HepG2 (cell line): ENCODE data around the gene CSF3R. TPM values are rescaled to one million over a fixed set of nuclear protein-coding genes. Genes with fewer than 3 reads are reported as not detected.
A peak's percentile ranks its signal among the peaks of the same experiment; 100 is the strongest.

ENCODE experiments used
- E2F5 ChIP-seq: sonication (generic); formaldehyde crosslinking; conservative IDR thresholded peaks from 2 replicates; pipeline ENCODE4 v1.4.0; 2020; ENCODE audit warnings: missing genetic modification reagents
- MTA3 ChIP-seq: sonication (generic); formaldehyde crosslinking; IDR thresholded peaks from 2 replicates; pipeline ENCODE4 v1.4.0; 2020; ENCODE audit warnings: missing genetic modification reagents
- NCOR1 ChIP-seq: fragments of 200-600 bp; sonication (generic); IDR thresholded peaks from 2 replicates; pipeline ENCODE4 v1.7.0; 2017; ENCODE audit warnings: antibody characterized with exemption, low read length, borderline replicate concordance
- SMC3 ChIP-seq: IDR thresholded peaks from 2 replicates; pipeline ENCODE4 v1.6.1; 2011; ENCODE audit warnings: low read length, improper control_type of control experiment
- STAT5B ChIP-seq: sonication (generic); formaldehyde crosslinking; IDR thresholded peaks from 2 replicates; pipeline ENCODE4 v1.4.0; 2020; ENCODE audit warnings: missing genetic modification reagents
- ZC3H4 ChIP-seq: sonication (generic); formaldehyde crosslinking; IDR thresholded peaks from 2 replicates; pipeline ENCODE4 v1.4.0; 2020; ENCODE audit warnings: missing genetic modification reagents, borderline replicate concordance
- ZNF362 ChIP-seq: sonication (generic); formaldehyde crosslinking; IDR thresholded peaks from 2 replicates; pipeline ENCODE4 v1.4.0; 2020; ENCODE audit warnings: missing genetic modification reagents, mild to moderate bottlenecking, borderline replicate concordance
- ZNF619 ChIP-seq: sonication (generic); formaldehyde crosslinking; IDR thresholded peaks from 2 replicates; pipeline ENCODE4 v1.4.0; 2020; ENCODE audit warnings: mild to moderate bottlenecking, missing genetic modification reagents
- polyA plus RNA-seq, 8 experiments: library from polyadenylated mRNA; depleted of rRNA in 3 of 8; stranded (reverse) in 7 of 8; unstranded in 1 of 8; fragments of >200 nt; fragmentation: Illumina TruSeq in 4 of 8; extraction: Trizol in 4 of 8; gene quantifications; 2 replicates each; pipeline versions ENCODE4 v1.2.1 to v1.2.3, GENCODE V29; 2011 to 2016; ENCODE audit warnings: low read depth in 4 of 8, missing spikeins in 1 of 8, mixed read lengths in 1 of 8; ENCODE audit not compliant: insufficient read depth in 1 of 8
- total RNA-seq, 5 experiments: library from RNA; depleted of rRNA; stranded (reverse); fragments of >200 nt; fragmentation: Illumina TruSeq; extraction: Trizol; gene quantifications; 2 replicates each; pipeline ENCODE4 v1.2.3, GENCODE V29; 2016; ENCODE audit warnings: low read depth in 1 of 5
- TF ChIP-seq, protein P1 (sequence below): sonication (generic); formaldehyde crosslinking; IDR thresholded peaks from 2 replicates; pipeline ENCODE4 v1.5.0; 2020; ENCODE audit warnings: mild to moderate bottlenecking, missing genetic modification reagents, borderline replicate concordance
- TF ChIP-seq, protein P2 (sequence below): sonication (generic); formaldehyde crosslinking; IDR thresholded peaks from 2 replicates; pipeline ENCODE4 v1.5.0; 2020; ENCODE audit warnings: mild to moderate bottlenecking, missing genetic modification reagents
- TF ChIP-seq, protein P3 (sequence below): sonication (generic); formaldehyde crosslinking; IDR thresholded peaks from 2 replicates; pipeline ENCODE4 v1.8.0; 2022; ENCODE audit warnings: low read depth, missing genetic modification reagents
- TF ChIP-seq, protein P4 (sequence below): sonication (generic); formaldehyde crosslinking; IDR thresholded peaks from 2 replicates; pipeline ENCODE4 v1.9.0; 2021; ENCODE audit warnings: missing genetic modification reagents, borderline replicate concordance
- TF ChIP-seq, protein P5 (sequence below): sonication (generic); formaldehyde crosslinking; IDR thresholded peaks from 2 replicates; pipeline ENCODE4 v1.4.0; 2020; ENCODE audit warnings: missing genetic modification reagents

The CSF3R gene
- total and polyA plus RNA-seq, 2 of the 13 experiments (the other 11 are each of a cell fraction or from before 2014, with no cell fraction given): 11.9 to 28.8 TPM

GRCh38 chr1:36486439-36487335 lies 4.0 kb upstream of the CSF3R start (continued):
- TF ChIP-seq, protein P1, sequence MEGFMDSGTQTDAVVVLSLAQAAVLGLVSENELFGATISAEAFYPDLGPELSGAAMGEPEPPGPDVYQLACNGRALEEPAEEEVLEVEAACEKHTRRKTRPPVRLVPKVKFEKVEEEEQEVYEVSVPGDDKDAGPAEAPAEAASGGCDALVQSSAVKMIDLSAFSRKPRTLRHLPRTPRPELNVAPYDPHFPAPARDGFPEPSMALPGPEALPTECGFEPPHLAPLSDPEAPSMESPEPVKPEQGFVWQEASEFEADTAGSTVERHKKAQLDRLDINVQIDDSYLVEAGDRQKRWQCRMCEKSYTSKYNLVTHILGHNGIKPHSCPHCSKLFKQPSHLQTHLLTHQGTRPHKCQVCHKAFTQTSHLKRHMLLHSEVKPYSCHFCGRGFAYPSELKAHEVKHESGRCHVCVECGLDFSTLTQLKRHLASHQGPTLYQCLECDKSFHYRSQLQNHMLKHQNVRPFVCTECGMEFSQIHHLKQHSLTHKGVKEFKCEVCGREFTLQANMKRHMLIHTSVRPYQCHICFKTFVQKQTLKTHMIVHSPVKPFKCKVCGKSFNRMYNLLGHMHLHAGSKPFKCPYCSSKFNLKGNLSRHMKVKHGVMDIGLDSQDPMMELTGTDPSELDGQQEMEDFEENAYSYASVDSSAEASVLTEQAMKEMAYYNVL: peak; percentile 94
- TF ChIP-seq ZNF362 (CRISPR knock-in tag) (peak; percentile 89), ZNF619 (CRISPR knock-in tag) (peak; percentile 53; the same call in 1 of the 2 replicates), STAT5B (no peak), ZC3H4 (no peak), MTA3 (CRISPR knock-in tag) (no peak), NCOR1 (peak; percentile 91), SMC3 (peak; percentile 68; the same call in 1 of the 2 replicates), E2F5 (no peak)
- TF ChIP-seq, protein P2, sequence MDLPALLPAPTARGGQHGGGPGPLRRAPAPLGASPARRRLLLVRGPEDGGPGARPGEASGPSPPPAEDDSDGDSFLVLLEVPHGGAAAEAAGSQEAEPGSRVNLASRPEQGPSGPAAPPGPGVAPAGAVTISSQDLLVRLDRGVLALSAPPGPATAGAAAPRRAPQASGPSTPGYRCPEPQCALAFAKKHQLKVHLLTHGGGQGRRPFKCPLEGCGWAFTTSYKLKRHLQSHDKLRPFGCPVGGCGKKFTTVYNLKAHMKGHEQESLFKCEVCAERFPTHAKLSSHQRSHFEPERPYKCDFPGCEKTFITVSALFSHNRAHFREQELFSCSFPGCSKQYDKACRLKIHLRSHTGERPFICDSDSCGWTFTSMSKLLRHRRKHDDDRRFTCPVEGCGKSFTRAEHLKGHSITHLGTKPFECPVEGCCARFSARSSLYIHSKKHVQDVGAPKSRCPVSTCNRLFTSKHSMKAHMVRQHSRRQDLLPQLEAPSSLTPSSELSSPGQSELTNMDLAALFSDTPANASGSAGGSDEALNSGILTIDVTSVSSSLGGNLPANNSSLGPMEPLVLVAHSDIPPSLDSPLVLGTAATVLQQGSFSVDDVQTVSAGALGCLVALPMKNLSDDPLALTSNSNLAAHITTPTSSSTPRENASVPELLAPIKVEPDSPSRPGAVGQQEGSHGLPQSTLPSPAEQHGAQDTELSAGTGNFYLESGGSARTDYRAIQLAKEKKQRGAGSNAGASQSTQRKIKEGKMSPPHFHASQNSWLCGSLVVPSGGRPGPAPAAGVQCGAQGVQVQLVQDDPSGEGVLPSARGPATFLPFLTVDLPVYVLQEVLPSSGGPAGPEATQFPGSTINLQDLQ (CRISPR knock-in tag): peak; percentile 91
- TF ChIP-seq, protein P3, sequence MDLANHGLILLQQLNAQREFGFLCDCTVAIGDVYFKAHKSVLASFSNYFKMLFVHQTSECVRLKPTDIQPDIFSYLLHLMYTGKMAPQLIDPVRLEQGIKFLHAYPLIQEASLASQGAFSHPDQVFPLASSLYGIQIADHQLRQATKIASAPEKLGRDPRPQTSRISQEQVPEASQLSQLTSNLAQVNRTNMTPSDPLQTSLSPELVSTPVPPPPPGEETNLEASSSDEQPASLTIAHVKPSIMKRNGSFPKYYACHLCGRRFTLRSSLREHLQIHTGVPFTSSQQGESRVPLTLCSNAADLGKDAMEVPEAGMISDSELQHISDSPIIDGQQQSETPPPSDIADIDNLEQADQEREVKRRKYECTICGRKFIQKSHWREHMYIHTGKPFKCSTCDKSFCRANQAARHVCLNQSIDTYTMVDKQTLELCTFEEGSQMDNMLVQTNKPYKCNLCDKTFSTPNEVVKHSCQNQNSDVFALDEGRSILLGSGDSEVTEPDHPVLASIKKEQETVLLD (CRISPR knock-in tag): no peak
- TF ChIP-seq, protein P4, sequence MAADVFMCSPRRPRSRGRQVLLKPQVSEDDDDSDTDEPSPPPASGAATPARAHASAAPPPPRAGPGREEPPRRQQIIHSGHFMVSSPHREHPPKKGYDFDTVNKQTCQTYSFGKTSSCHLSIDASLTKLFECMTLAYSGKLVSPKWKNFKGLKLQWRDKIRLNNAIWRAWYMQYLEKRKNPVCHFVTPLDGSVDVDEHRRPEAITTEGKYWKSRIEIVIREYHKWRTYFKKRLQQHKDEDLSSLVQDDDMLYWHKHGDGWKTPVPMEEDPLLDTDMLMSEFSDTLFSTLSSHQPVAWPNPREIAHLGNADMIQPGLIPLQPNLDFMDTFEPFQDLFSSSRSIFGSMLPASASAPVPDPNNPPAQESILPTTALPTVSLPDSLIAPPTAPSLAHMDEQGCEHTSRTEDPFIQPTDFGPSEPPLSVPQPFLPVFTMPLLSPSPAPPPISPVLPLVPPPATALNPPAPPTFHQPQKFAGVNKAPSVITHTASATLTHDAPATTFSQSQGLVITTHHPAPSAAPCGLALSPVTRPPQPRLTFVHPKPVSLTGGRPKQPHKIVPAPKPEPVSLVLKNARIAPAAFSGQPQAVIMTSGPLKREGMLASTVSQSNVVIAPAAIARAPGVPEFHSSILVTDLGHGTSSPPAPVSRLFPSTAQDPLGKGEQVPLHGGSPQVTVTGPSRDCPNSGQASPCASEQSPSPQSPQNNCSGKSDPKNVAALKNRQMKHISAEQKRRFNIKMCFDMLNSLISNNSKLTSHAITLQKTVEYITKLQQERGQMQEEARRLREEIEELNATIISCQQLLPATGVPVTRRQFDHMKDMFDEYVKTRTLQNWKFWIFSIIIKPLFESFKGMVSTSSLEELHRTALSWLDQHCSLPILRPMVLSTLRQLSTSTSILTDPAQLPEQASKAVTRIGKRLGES (CRISPR knock-in tag): peak; percentile 70; the same call in 1 of the 2 replicates
- TF ChIP-seq, protein P5, sequence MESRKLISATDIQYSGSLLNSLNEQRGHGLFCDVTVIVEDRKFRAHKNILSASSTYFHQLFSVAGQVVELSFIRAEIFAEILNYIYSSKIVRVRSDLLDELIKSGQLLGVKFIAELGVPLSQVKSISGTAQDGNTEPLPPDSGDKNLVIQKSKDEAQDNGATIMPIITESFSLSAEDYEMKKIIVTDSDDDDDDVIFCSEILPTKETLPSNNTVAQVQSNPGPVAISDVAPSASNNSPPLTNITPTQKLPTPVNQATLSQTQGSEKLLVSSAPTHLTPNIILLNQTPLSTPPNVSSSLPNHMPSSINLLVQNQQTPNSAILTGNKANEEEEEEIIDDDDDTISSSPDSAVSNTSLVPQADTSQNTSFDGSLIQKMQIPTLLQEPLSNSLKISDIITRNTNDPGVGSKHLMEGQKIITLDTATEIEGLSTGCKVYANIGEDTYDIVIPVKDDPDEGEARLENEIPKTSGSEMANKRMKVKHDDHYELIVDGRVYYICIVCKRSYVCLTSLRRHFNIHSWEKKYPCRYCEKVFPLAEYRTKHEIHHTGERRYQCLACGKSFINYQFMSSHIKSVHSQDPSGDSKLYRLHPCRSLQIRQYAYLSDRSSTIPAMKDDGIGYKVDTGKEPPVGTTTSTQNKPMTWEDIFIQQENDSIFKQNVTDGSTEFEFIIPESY (CRISPR knock-in tag): peak; percentile 86
